ENCODE measurements around the gene SMC3. TPM values are rescaled to one million over a fixed set of nuclear protein-coding genes. Genes with fewer than 3 reads are reported as not detected.

The SMC3 gene
- total and polyA plus RNA-seq, 2 of the 13 experiments (the other 11 are each of a cell fraction or from before 2014, with no cell fraction given): 11.7 to 48.0 TPM

DNA sequence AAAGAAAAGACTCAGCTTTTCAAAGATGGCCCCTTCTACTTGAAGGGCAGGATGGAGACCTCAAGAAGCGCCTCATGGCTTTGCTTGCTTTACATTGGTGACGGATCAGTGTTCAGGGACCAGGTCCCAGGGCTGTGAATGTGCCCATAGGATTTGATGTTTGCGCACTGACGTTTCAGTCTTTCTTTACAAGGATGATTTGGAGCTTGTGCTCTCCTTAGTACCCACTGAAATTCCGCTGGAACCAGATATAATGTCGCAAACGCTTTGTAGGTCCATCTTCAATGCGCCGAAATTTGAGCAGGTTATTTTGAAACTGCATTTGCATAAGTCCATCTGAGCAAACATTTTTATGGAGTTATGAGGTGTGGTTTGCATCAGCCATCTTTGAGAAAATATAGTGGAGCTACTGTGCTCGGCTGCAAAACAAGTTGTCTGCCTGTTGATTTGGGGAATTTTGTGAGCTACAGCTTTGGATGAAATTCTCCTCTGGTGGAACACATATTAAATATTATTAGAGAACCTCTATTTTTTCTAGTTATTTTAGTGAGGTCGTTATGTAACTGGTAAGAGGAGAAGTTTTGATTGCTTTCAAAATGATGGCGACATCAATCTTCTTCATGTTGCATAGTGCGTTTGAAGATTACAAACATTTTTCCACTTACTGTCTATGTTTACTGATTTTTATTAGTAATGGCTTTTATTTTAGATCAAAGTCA lies 79.1 kb downstream of the SMC3 start:
- Histone ChIP-seq H3K27me3 (ENCODE audit: control insufficient read depth in 1 of 2, insufficient read depth in 2 of 2, low read length in 2 of 2) (peaks cover 3 to 41% of the 10 kb centered on the region in 2 experiments), H3K4me1 (ENCODE audit: insufficient read depth, low read length) (peaks cover 10% of the 10 kb centered on the region), H3K9ac (ENCODE audit: insufficient read depth, low read depth, low read length) (no peak overlapping the region), H3K4me3 (replicated peaks in 1 of 3; ENCODE audit: insufficient read depth in 1 of 3, low read depth in 2 of 3, low read length in 3 of 3) (no peak overlapping the region), H3K79me2 (ENCODE audit: insufficient read depth, low read length) (no peaks in the 10 kb centered on the region), H3K27ac (ENCODE audit: extremely low read length, insufficient read depth, low read length) (no peak overlapping the region), H3K4me2 (ENCODE audit: low read depth, low read length) (no peak overlapping the region), H3K9me3 (ENCODE audit: low read length) (no peaks in the 10 kb centered on the region), H3K36me3 (replicated peaks in 1 of 2; ENCODE audit: control insufficient read depth in 1 of 2, insufficient read depth in 2 of 2, low read length in 2 of 2) (no peaks in the 10 kb centered on the region), H2AFZ (ENCODE audit: low read length) (no peak overlapping the region), H4K20me1 (ENCODE audit: insufficient read depth, low read length) (no peaks in the 10 kb centered on the region)
- FAIRE-seq (no peak), ATAC-seq (no peak), DNase-seq (ENCODE audit: low spot score) (no peak)
- in situ Hi-C loops (cut with HindIII; ENCODE audit: extremely low pct_ligation_motif_present, low pct_unique_long_range_greater_than_20kb) (no loop called here), intact Hi-C loops (cut with micrococcal nuclease; ENCODE audit: unreplicated experiment) (no loop called here)
- CTCF ChIA-PET (ENCODE audit: low intra/inter-chr PET ratio, low total read pairs): no interaction called here
- POLR2A ChIA-PET: no interaction called here
- WGBS (ENCODE audit: low lambda C conversion rate): 51% methylated on average over 13 of the region's 13 CpGs
- TF ChIP-seq ZNF205 (CRISPR knock-in tag; IDR thresholded peaks at IDR 0.05): no peak
- TF ChIP-seq HMG20B (CRISPR knock-in tag; conservative IDR thresholded peaks at IDR 0.05): no peak
- no peak for TF ChIP-seq HNF4A (CRISPR knock-in tag; IDR thresholded peaks at IDR 0.05)
- TF ChIP-seq ZNF614 (CRISPR knock-in tag; IDR thresholded peaks at IDR 0.05; ENCODE audit: borderline replicate concordance): no peak
- TF ChIP-seq ZNF292 (CRISPR knock-in tag; IDR thresholded peaks at IDR 0.05; ENCODE audit: borderline replicate concordance, low read depth): no peak
- TF ChIP-seq ZNF720 (CRISPR knock-in tag; IDR thresholded peaks at IDR 0.05): no peak
- BruUV-seq (replicated peaks): no TSS peak

DNA sequence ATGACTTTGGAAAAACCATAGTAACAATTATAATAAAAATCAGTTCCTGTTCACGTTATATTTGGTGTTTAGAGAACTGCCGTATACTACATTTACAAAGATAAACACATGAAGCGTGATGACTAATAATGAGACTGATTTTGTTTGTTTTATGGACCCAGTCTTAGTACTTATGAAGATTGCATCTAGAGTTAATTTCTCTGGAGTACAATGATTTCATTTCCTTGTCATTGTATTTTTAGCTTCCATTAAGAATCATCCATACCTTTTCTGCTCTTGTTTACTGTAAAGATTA lies 79.6 kb downstream of the SMC3 start:
- FAIRE-seq: no peak
- WGBS (ENCODE audit: low lambda C conversion rate): 32% methylated on average over 3 of the region's 3 CpGs
- H3K4me2 ChIP-seq (ENCODE audit: low read depth, low read length): no peak overlapping the region
- no peak overlapping the region for H2AFZ ChIP-seq (ENCODE audit: low read length)
- H3K4me1 ChIP-seq (ENCODE audit: insufficient read depth, low read length): peaks cover 9% of the 10 kb centered on the region
- no peaks in the 10 kb centered on the region for H3K9me3 ChIP-seq (ENCODE audit: low read length)
- no peak overlapping the region for H3K4me3 ChIP-seq (replicated peaks in 1 of 3; ENCODE audit: insufficient read depth in 1 of 3, low read depth in 2 of 3, low read length in 3 of 3)
- H3K79me2 ChIP-seq (ENCODE audit: insufficient read depth, low read length): no peaks in the 10 kb centered on the region
- no peak for ATAC-seq
- no TSS peak for BruUV-seq (replicated peaks)
- no peak for DNase-seq (ENCODE audit: low spot score)
- H3K36me3 ChIP-seq (replicated peaks in 1 of 2; ENCODE audit: control insufficient read depth in 1 of 2, insufficient read depth in 2 of 2, low read length in 2 of 2): no peaks in the 10 kb centered on the region
- H4K20me1 ChIP-seq (ENCODE audit: insufficient read depth, low read length): no peaks in the 10 kb centered on the region
- H3K27ac ChIP-seq (ENCODE audit: extremely low read length, insufficient read depth, low read length): no peak overlapping the region
- in situ Hi-C loops (cut with HindIII; ENCODE audit: extremely low pct_ligation_motif_present, low pct_unique_long_range_greater_than_20kb) (no loop called here), intact Hi-C loops (cut with micrococcal nuclease; ENCODE audit: unreplicated experiment) (no loop called here)
- POLR2A ChIA-PET: no interaction called here
- CTCF ChIA-PET (ENCODE audit: low intra/inter-chr PET ratio, low total read pairs): no interaction called here
- peaks cover 3 to 36% of the 10 kb centered on the region in 2 experiments for H3K27me3 ChIP-seq (ENCODE audit: control insufficient read depth in 1 of 2, insufficient read depth in 2 of 2, low read length in 2 of 2)
- no peak overlapping the region for H3K9ac ChIP-seq (ENCODE audit: insufficient read depth, low read depth, low read length)
- TF ChIP-seq ASH2L (IDR thresholded peaks at IDR 0.05; ENCODE audit: insufficient read length, low read depth, low read length): no peak
- no peak for TF ChIP-seq SOX6 (IDR thresholded peaks at IDR 0.05)
- TF ChIP-seq SOX6 (CRISPR knock-in tag; IDR thresholded peaks at IDR 0.05): no peak
- TF ChIP-seq MTA1 (CRISPR knock-in tag; IDR thresholded peaks at IDR 0.05; ENCODE audit: borderline replicate concordance): no peak
- TF ChIP-seq HES4 (CRISPR knock-in tag; IDR thresholded peaks at IDR 0.05; ENCODE audit: borderline replicate concordance): no peak
- TF ChIP-seq EED (CRISPR knock-in tag; IDR thresholded peaks at IDR 0.05): no peak
- TF ChIP-seq KDM4B (CRISPR knock-in tag; IDR thresholded peaks at IDR 0.05): no peak
